ENCODE results near the gene STK32B.

The STK32B gene

GRCh38 chr4:5126857-5127256 lies 75.6 kb downstream of the STK32B start:
- no peak for DNase-seq

- DNase-seq, result no peak
These were observed 76.3 kb downstream of the STK32B start for GRCh38 chr4:5127556-5127955.

- DNase-seq, result no peak
These were observed 77.3 kb downstream of the STK32B start for GRCh38 chr4:5128569-5128968.

GRCh38 chr4:5133201-5133600 lies 81.9 kb downstream of the STK32B start:
- DNase-seq, result no peak

GRCh38 chr4:5133933-5134594 lies 82.8 kb downstream of the STK32B start:
- DNase-seq, result no peak

GRCh38 chr4:5134620-5135019 lies 83.3 kb downstream of the STK32B start:
- DNase-seq, result no peak

- DNase-seq, result no peak
These were observed 85.9 kb downstream of the STK32B start for GRCh38 chr4:5137226-5137625.

- no peak for DNase-seq
These were observed 86.6 kb downstream of the STK32B start for GRCh38 chr4:5137927-5138326.

- DNase-seq, result no peak
These were observed 87.1 kb downstream of the STK32B start for GRCh38 chr4:5138389-5138788.

- DNase-seq, result no peak
These were observed 87.9 kb downstream of the STK32B start for GRCh38 chr4:5139141-5139540.

GRCh38 chr4:5141802-5142201 lies 90.5 kb downstream of the STK32B start:
- DNase-seq, result no peak

- no peak for DNase-seq
These were observed 91.4 kb downstream of the STK32B start for GRCh38 chr4:5142726-5143125.

GRCh38 chr4:5143306-5143861 lies 92.1 kb downstream of the STK32B start:
- no peak for DNase-seq

GRCh38 chr4:5143940-5144339 lies 92.7 kb downstream of the STK32B start:
- no peak for DNase-seq

- DNase-seq, result no peak
These were observed 93.1 kb downstream of the STK32B start for GRCh38 chr4:5144384-5144783.

GRCh38 chr4:5146248-5146647 lies 95.0 kb downstream of the STK32B start:
- no peak for DNase-seq

- no peak for DNase-seq
These were observed 101.2 kb downstream of the STK32B start for GRCh38 chr4:5152521-5152920.

- no peak for DNase-seq
These were observed 105.4 kb downstream of the STK32B start for GRCh38 chr4:5156682-5157081.

- DNase-seq, result no peak
These were observed 106.8 kb downstream of the STK32B start for GRCh38 chr4:5157791-5158770.

GRCh38 chr4:5158825-5159224 lies 107.5 kb downstream of the STK32B start:
- no peak for DNase-seq

- DNase-seq, result no peak
These were observed 109.4 kb downstream of the STK32B start for GRCh38 chr4:5160668-5161067.

- no peak for DNase-seq
These were observed 111.7 kb downstream of the STK32B start for GRCh38 chr4:5162909-5163508.

- DNase-seq, result no peak
These were observed 113.1 kb downstream of the STK32B start for GRCh38 chr4:5164221-5164912.

All from MV-4-11 (cell line).